WERI-Rb-1 (cell line): Measurements from ENCODE around the gene ANKRD33B.

Experiments used
- DNase-seq: peaks from one replicate; pipeline ENCODE4 v3.0.0-alpha.2; 2020
- H3K27ac ChIP-seq: fragments of 250-450 bp; sonication (Bioruptor Pico); 2 replicates; pipeline ENCODE4 v1.5.1; 2020; ENCODE audit warnings: mild to moderate bottlenecking, moderate library complexity
- H3K27me3 ChIP-seq: fragments of 250-450 bp; sonication (Bioruptor Pico); 2 replicates; pipeline ENCODE4 v1.5.1; 2021; ENCODE audit warnings: mild to moderate bottlenecking, low read depth, moderate library complexity; ENCODE audit not compliant: insufficient read depth, severe bottlenecking
- H3K36me3 ChIP-seq: fragments of 250-450 bp; sonication (Bioruptor Pico); 2 replicates; pipeline ENCODE4 v1.5.1; 2020; ENCODE audit warnings: mild to moderate bottlenecking, moderate library complexity
- H3K4me3 ChIP-seq: 2 replicates; pipeline ENCODE4 v1.5.1; 2011; ENCODE audit warnings: low read depth, mild to moderate bottlenecking, control low read depth, low read length
- H3K9me3 ChIP-seq: fragments of 250-450 bp; sonication (Bioruptor Pico); 2 replicates; pipeline ENCODE4 v1.5.1; 2021; ENCODE audit warnings: mild to moderate bottlenecking, moderate library complexity; ENCODE audit not compliant: severe bottlenecking
- CTCF ChIP-seq: IDR thresholded peaks from 2 replicates; pipeline ENCODE4 v1.5.1; 2011; ENCODE audit warnings: low read depth, mild to moderate bottlenecking, control low read depth, inconsistent platforms, low read length

Gene ANKRD33B

GRCh38 chr5:10534561-10535530 lies 29.0 kb upstream of the ANKRD33B start:
- H3K27ac ChIP-seq: peak overlapping the region; percentile 21; the same call in 1 of the 2 replicates
- H3K36me3 ChIP-seq: no peaks in the 10 kb centered on the region
- H3K4me3 ChIP-seq: no peak overlapping the region
- no peak for TF ChIP-seq CTCF
- peaks cover 6% of the 10 kb centered on the region for H3K9me3 ChIP-seq
- H3K27me3 ChIP-seq: no peaks in the 10 kb centered on the region
- no peak for DNase-seq

- DNase-seq: no peak
- no peak for TF ChIP-seq CTCF
- Histone ChIP-seq H3K9me3 (no peaks in the 10 kb centered on the region), H3K4me3 (no peak overlapping the region), H3K27me3 (no peaks in the 10 kb centered on the region), H3K36me3 (no peaks in the 10 kb centered on the region), H3K27ac (no peak overlapping the region)
These were observed 27.4 kb upstream of the ANKRD33B start for GRCh38 chr5:10536511-10536910.

GRCh38 chr5:10536931-10537579 lies 26.8 kb upstream of the ANKRD33B start:
- no peak for TF ChIP-seq CTCF
- Histone ChIP-seq H3K27ac (peak overlapping the region; percentile 18), H3K9me3 (no peaks in the 10 kb centered on the region), H3K36me3 (no peaks in the 10 kb centered on the region), H3K27me3 (no peaks in the 10 kb centered on the region), H3K4me3 (peak overlapping the region; percentile 2; the same call in 1 of the 2 replicates)
- no peak for DNase-seq

GRCh38 chr5:10537624-10538023 lies 26.2 kb upstream of the ANKRD33B start:
- DNase-seq: no peak
- Histone ChIP-seq H3K4me3 (no peak overlapping the region), H3K9me3 (no peaks in the 10 kb centered on the region), H3K36me3 (no peaks in the 10 kb centered on the region), H3K27ac (peak overlapping the region; percentile 18; the same call in 1 of the 2 replicates), H3K27me3 (no peaks in the 10 kb centered on the region)
- TF ChIP-seq CTCF: no peak

- Histone ChIP-seq H3K4me3 (no peak overlapping the region), H3K27me3 (no peaks in the 10 kb centered on the region), H3K36me3 (no peaks in the 10 kb centered on the region), H3K9me3 (no peaks in the 10 kb centered on the region), H3K27ac (no peak overlapping the region)
- no peak for TF ChIP-seq CTCF
- no peak for DNase-seq
These were observed 25.6 kb upstream of the ANKRD33B start for GRCh38 chr5:10538103-10538788.
